Endothelial cell of umbilical vein (primary cell): Measurements from ENCODE around the gene EDDM3A.

Source experiments
- FOS ChIP-seq: IDR thresholded peaks from 2 replicates; pipeline ENCODE4 v1.6.1; 2011; ENCODE audit warnings: mild to moderate bottlenecking, low read length, moderate library complexity, borderline replicate concordance; ENCODE audit not compliant: insufficient read depth
- GATA2 ChIP-seq: IDR thresholded peaks from 2 replicates; pipeline ENCODE4 v1.7.0; 2011; ENCODE audit warnings: low read depth, mild to moderate bottlenecking, moderate library complexity, mixed read lengths, low read length; ENCODE audit not compliant: insufficient read length, insufficient read depth
- MAX ChIP-seq: IDR thresholded peaks from 2 replicates; pipeline ENCODE4 v1.6.1; 2011; ENCODE audit not compliant: insufficient read depth, insufficient read length
- POLR2A ChIP-seq: IDR thresholded peaks from 2 replicates; pipeline ENCODE4 v1.6.1; 2012; ENCODE audit warnings: low read depth, mild to moderate bottlenecking, control low read depth, low read length
- POLR2AphosphoS5 ChIP-seq: IDR thresholded peaks from 2 replicates; pipeline ENCODE4 v1.6.1; 2012; ENCODE audit warnings: low read depth, mild to moderate bottlenecking, control low read depth, low read length, moderate library complexity; ENCODE audit not compliant: insufficient read depth
- TF ChIP-seq, protein P1 (sequence below), 2 donors: IDR thresholded peaks; 1 replicate in 1 of 2; 2 replicates in 1 of 2; pipeline ENCODE4 v1.5.1; 2011; ENCODE audit warnings: low read length in 2 of 2, mild to moderate bottlenecking in 2 of 2, moderate library complexity in 2 of 2, control low read depth in 1 of 2, inconsistent platforms in 1 of 2, low read depth in 1 of 2; ENCODE audit not compliant: insufficient read depth in 1 of 2; ENCODE audit errors: extremely low read depth in 1 of 2

DNA sequence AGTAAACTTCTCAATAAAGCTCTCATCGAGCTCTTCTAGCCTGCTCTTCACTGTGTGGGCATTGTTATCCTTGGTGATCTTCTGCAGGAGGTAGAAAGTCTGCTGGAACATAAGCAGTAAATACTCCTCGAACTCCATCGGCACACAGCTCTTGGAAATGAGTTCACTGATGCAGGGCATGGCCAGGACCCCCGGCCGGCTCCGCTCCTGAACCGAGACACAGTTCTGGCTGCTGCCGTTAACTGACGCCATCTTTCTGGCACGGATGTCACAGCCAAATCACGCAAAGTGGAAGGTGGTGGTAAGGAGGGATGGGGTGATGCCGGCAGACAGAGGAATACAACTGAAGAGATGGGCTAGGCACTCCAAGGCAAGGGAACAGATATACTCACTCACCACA, 23.7 kb upstream of the EDDM3A start:
- TF ChIP-seq, protein P1, sequence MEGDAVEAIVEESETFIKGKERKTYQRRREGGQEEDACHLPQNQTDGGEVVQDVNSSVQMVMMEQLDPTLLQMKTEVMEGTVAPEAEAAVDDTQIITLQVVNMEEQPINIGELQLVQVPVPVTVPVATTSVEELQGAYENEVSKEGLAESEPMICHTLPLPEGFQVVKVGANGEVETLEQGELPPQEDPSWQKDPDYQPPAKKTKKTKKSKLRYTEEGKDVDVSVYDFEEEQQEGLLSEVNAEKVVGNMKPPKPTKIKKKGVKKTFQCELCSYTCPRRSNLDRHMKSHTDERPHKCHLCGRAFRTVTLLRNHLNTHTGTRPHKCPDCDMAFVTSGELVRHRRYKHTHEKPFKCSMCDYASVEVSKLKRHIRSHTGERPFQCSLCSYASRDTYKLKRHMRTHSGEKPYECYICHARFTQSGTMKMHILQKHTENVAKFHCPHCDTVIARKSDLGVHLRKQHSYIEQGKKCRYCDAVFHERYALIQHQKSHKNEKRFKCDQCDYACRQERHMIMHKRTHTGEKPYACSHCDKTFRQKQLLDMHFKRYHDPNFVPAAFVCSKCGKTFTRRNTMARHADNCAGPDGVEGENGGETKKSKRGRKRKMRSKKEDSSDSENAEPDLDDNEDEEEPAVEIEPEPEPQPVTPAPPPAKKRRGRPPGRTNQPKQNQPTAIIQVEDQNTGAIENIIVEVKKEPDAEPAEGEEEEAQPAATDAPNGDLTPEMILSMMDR (IDR thresholded peaks at IDR 0.05; ENCODE audit: extremely low read depth in 1 of 2, insufficient read depth in 1 of 2, low read depth in 1 of 2, low read length in 2 of 2) = no peak
- TF ChIP-seq POLR2A (no peak), GATA2 (no peak), FOS (no peak), POLR2AphosphoS5 (no peak), MAX (no peak)
